Raji (cell line): ENCODE results near the gene ITGB5.

Experiments
- POLR2A ChIP-seq: IDR thresholded peaks from 2 replicates; pipeline ENCODE4 v1.6.1; 2011; ENCODE audit warnings: low read depth, low read length, control low read depth; ENCODE audit not compliant: insufficient read depth

The ITGB5 gene

DNA sequence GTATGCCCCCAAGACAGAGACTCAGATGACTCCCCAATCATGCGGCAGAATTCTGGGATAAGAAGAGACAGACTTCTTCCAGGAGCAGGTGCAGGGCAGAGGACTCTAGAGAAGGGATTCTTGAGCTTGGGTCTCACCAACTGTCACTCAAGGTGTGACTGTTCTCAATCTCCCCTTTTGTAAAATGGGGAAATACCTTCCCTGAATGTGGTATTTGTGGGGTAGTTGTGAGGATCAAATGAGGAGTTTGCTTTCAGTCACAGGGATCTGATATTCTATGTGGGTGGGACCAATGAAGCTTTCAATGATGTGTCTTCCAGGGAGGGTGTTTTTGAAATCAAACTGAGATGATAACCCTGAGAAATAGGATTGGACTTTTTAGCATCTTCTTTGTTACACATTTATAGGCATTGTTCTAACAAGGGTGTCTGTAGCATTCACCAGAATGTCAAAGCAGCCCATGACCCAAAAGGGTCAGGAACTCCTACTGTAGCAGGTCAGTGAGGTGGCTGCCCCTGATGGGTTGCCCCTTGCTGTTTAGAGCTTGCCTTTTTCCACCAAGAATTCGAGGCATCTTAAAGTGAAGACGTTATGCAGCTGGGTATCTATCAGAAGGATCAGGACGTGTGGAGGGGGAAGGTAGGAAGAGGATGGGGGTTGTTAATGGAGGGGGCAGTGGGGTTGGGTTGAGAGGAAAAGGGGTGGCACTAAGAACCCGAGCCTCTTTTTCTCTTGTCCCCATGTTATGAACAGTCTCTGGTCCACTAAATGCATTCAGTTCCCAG lies 128.1 kb downstream of the ITGB5 start:
- TF ChIP-seq POLR2A: no peak

DNA sequence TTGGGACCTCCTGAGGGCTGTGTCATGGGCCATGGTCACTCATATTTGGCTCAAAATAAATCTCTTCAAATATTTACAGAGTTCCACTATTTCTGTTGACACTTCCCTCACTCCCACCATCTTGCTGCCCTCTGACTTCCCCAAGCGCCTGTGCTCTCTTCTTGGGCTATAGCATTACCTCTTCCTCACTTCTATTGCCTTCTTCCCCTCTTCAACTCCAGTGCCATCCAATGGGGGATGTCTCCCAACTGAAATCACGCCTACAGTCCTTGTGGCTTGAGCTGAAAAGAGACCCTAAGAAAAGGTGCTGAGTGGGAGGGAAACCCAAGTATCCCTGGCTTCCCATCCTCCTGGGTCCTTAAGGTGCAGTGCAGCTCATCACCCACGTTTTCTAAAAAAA lies 135.1 kb downstream of the ITGB5 start:
- TF ChIP-seq POLR2A: no peak

DNA sequence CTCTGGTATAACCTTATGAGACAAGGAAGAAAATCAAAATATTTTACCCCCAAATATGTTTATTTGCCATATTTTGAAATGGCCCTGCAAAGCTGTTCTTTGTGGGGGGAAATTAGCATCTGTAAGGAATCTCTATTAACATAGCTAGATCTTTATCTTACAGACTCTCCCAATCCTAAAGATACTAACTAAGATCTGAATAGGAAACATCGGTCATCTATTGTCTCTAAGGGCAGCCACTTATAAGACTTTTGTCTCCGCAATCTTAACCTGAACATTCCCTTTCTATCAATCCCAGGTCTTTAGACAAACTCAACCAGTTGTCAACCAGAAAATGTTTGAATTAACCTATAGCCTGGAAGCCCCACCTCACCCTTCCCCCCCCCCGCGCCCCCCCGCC lies 135.7 kb downstream of the ITGB5 start:
- no peak for TF ChIP-seq POLR2A

DNA sequence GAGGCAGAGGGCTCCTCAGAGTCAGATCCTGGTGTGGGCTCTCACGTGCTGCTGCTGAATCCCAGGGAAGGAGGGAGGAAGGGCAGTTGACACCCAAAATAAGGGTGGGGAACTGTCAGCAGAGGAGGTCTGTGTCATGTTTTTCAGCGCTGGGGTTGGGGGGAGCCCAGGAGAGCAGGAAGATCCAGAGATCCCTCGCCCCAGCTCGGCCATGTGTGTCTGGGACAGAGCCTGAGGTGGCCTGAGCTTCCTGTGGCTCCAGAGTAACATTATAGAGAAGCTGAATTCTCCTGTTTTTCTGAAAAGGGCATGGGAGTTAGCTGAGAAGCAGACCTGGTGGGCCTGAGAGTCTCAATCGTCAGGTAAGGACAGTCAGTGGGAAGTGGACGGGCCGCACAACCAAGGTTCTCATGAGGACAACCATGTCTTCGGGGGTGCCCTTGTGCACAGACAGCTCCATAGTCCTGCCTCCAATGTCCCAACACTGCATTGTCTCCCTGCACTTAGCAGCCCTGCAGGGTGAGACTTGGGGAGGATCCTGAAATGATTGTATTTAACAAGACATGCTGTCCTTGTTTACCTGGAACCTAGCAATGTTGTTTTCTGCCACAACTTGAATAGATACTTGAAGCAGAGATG lies 138.5 kb downstream of the ITGB5 start:
- no peak for TF ChIP-seq POLR2A

DNA sequence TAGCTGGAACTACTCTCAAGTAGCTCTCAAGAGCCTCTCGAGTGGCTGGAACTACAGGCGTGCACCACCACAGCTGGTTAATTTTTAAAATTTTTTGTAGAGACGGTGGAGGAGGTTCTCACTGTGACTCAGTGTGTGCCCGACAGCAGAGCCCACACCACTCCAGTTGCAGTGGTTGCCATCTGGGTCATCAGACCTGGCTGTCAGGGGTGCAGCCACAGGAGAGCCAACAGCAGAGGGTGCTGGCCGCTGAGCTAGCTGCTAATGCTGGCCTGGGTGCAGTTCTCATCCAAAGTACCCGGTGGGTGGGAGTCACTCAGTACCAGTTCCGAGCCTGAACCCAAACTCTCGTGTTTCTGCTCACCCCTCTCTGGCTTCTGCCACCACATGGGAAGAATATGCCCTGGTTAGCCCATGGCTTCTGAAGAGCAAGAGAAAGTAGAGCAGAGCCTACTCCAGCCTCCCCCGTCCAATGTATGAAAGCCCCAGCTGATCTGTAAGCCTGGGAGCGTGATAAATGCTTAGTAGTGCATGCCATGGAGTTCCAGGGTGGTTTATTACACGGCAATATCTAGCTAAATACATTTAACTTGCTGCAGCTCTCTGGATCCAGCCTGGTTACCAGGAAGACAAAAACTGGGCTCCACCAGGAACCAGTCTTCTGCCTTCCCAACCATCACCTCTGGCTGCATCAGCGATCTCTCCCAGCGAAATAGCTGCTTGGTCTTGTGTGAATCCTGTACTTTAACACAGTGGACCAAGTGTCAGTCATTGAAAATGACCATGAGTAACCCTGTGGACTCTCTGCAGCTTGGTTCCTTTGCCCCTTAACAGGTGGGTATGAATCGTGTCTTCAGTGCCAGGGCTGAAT lies 139.8 kb downstream of the ITGB5 start:
- TF ChIP-seq POLR2A: no peak

DNA sequence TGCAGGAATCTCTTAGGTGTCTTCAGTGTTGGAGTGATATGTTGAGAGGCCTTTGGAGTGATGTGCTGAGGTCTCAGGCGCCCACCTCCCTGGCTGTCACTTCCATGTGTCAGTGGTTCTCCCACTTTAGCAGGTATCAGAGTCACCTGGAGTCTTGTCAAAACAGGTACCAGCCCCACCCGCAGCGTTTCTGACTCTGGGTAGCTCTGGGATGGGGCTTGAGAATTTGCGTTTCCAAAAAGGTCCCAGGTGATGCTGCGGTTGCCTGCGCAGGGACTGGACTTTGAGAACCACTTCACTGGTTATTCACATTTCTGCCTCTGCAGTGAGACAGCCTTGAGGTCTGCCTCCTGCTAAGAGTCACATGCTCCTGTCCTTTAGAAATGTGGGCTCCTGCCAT lies 141.4 kb downstream of the ITGB5 start:
- TF ChIP-seq POLR2A: no peak

DNA sequence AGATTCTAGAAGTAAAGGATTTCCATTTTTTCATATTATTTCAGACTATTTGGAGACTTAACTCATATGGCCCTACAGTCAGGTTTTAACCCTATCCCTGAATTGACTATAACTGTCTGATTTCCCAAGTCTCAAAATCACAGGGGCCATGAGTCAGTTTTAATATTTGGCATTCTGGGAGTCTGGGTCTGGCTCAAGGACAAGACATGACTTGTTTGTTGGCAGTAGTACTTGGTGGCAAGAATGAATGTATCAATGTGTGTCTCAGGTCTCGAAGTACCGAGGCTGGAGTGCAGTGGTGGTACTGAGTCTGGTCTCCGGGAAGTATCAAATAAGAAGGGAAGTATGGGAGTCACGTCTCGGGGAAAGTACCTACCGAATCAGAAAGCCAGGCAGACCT lies 146.1 kb downstream of the ITGB5 start:
- no peak for TF ChIP-seq POLR2A

DNA sequence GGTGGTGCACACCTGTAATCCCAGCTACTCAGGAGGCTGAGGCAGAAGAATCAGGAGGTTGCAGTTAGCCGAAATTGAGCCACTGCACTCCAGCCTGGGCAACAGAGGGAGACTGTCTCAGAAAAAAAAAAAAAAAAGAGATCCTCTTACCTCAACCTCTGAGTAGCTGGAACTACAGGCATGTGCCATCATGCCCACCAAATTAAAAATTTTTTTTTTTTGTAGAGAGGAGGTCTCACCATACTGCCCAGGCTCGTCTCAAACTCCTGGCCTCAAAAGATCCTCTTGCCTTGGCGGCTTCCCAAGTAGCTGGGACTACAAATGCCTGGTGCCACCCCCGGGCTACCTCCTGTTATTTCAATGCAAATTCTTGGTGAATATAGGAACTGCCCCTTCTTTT lies 155.4 kb downstream of the ITGB5 start:
- no peak for TF ChIP-seq POLR2A

DNA sequence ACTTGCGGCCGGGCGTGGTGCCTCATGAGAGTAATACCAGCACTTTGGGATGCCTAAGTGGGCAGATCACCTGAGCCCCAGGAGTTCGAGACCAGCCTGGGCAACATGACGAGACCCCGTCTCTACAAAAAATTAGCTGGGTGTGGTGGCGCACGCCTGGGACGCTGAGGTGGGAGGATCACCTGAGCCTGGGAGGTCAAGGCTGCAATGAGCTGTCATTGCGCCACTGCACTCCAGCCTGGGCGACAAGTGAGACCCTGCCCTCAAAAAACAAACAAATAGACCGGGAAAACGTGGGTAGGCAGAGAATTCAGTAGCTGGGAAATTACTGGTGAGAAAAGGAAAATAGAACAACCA lies 156.2 kb downstream of the ITGB5 start:
- TF ChIP-seq POLR2A: no peak

DNA sequence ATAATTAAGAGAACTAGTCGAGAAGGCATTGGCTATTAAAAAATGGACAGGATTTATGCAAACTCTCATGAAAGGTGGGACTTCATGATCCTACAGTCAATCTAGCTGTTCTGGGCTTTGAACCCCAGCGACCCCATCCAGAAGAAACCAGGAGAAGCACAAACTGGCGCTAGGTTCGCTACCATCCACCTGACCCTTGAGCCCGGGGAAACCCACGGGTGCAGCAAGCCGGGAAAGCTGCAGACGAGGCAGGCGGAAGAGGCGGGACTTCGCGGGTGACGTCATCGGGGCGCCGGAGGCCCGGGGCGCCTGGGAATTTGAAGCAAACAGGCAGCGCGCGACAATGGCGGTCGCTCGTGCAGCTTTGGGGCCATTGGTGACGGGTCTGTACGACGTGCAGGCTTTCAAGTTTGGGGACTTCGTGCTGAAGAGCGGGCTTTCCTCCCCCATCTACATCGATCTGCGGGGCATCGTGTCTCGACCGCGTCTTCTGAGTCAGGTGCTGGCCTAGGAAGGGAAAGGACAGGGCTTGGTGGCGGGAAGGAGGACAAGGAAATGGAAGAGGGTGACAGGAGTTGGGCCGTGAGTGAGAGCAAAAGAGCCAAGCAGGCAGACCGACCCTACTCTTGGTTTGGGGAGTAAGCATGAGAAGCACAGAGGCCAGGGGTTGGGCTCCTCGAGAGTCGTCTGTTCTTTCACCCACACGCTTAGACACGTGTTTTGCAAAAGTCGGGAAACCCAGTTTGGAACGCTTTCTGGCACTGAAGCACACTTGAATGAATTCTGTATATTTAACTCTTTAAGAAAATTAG lies 156.8 kb downstream of the ITGB5 start, which contains the start of gene UMPS:
Gene UMPS, plus strand, starts transcription at position 324 of the 812 bp plus-strand sequence. Its CDS starts 20 bp downstream, at position 344.
- peak; percentile 90 for TF ChIP-seq POLR2A

DNA sequence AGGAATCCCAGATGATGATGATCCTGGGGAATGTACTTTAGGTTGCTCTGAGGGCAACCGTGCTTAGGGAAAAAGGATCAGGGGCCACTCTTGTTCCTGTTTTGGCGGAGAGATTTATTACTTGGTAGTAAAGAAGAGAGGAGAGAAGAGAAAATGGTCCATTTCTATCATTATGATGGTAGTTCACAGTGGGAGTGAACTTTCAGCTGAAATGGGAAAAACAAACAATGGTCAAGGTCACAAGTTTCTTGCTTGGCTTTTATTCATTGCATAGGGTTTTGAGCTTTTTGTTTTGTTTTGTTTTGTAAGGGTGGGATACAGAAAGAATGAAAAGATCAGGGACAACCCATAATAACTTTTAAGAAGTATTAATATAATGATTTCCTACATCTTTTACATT lies 164.6 kb downstream of the ITGB5 start:
- TF ChIP-seq POLR2A: no peak

DNA sequence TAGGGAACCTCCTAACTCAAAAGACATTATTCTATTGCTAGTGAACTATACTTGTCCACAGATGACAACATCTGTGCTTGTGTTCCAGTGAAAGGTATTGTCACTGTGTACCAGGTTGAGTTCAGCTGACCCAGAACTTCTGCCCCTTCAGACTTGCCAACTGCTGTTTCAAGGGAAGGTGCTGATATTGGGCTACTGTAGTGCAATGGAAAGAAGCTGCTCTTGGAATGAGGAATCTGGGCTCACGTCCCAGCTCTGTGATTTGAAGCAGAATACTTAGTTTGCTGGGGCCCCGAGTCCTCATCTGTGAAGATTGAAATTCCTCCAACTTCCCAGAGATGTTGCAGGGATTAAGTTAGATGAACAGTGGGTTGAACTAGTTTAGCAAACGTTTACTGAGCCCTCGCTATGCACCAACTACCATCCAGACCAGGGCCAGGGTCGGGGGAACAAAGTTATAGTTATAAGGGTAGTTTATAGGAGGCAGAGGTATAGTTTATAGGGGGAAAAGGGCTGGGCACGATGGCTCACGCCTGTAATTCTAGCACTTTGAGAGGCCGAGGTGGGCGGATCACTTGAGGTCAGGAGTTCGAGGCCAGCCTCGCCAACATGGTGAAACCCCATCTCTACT lies 172.8 kb downstream of the ITGB5 start:
- TF ChIP-seq POLR2A: no peak
